ENCODE data around the gene MTHFD1L. TPM values are rescaled to one million over a fixed set of nuclear protein-coding genes. Genes with fewer than 3 reads are reported as not detected.
"Not testable (repeated sequence)": the region's sequence is repeated elsewhere in the genome, so short reads cannot be mapped to it uniquely, and the experiment has no call there.

Gene MTHFD1L
- total and polyA plus RNA-seq, 4 donors, result 7.6 to 34.9 (median 11.0) TPM

DNA sequence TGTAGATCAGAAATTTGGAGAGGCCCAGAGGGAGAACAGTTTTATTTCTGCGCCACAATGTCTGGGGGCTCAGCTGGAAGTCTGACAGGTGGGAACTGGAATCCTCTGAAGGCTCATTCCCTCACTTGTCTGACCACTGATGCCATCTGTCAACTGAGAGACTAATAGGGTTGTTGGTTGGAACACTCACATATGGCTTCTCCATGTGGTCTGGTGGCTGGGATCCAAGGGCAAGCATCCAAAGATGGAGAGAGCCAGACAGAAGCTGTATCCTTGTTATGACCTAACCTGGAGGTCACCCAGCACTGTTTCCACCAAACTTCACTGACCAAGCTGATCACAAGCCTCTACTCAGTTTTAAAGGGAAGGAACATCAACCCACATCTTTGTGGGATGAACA lies 256.4 kb downstream of the MTHFD1L start:
- Histone ChIP-seq H3K4me3 (no peak overlapping the region), H3K9me3 (ENCODE audit: control insufficient read depth in 4 of 4, insufficient read depth in 3 of 4, low read length in 3 of 4) (no peaks in the 10 kb centered on the region), H3K36me3 (ENCODE audit: control insufficient read depth in 4 of 4, insufficient read depth in 4 of 4, low read length in 4 of 4) (no peaks in the 10 kb centered on the region), H3K9ac (ENCODE audit: insufficient read depth in 1 of 2, low read length in 2 of 2) (no peak overlapping the region), H3K4me1 (ENCODE audit: control insufficient read depth in 5 of 5, insufficient read depth in 5 of 5, low read length in 5 of 5) (peaks cover 0 to 5% (median 0%) of the 10 kb centered on the region in 5 donors), H3K27ac (ENCODE audit: low read depth in 1 of 2, low read length in 1 of 2) (no peak overlapping the region), H3K27me3 (ENCODE audit: control insufficient read depth in 3 of 3, insufficient read depth in 3 of 3, low read length in 2 of 3) (no peaks in the 10 kb centered on the region)
- ATAC-seq (ENCODE audit: insufficient read depth, low FRiP score), result no peak
- WGBS, 2 donors, result 86 to 100% methylated on average over 1 of the region's 1 CpG
- DNase-seq, result peak; percentile 34 to 64 (median 61)
- TF ChIP-seq, protein P1, sequence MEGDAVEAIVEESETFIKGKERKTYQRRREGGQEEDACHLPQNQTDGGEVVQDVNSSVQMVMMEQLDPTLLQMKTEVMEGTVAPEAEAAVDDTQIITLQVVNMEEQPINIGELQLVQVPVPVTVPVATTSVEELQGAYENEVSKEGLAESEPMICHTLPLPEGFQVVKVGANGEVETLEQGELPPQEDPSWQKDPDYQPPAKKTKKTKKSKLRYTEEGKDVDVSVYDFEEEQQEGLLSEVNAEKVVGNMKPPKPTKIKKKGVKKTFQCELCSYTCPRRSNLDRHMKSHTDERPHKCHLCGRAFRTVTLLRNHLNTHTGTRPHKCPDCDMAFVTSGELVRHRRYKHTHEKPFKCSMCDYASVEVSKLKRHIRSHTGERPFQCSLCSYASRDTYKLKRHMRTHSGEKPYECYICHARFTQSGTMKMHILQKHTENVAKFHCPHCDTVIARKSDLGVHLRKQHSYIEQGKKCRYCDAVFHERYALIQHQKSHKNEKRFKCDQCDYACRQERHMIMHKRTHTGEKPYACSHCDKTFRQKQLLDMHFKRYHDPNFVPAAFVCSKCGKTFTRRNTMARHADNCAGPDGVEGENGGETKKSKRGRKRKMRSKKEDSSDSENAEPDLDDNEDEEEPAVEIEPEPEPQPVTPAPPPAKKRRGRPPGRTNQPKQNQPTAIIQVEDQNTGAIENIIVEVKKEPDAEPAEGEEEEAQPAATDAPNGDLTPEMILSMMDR (IDR thresholded peaks at IDR 0.05; ENCODE audit: control extremely low read depth, extremely low read depth), result no peak

DNA sequence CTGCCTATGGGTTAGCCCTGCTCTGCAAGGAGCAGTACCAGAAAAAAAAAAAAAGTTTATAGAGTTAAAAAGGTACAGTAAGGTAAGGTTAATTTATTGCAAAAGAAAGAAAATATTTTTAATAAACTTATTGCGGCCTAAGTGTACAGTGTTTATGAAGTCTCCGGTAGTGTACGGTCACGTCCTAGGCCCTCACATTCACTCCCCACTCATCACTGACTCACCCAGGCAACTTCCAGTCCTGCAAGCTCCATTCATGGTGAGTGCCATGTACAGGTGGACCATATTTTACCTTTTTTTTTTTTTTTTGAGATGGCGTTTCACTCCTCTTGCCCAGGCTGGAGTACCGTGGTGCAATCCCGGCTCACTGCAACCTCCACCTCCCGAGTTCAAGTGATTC lies 258.1 kb downstream of the MTHFD1L start:
- ATAC-seq (ENCODE audit: insufficient read depth, low FRiP score), result not testable (repeated sequence)
- 96 to 98% methylated on average over 8 of the region's 8 CpGs for WGBS, 2 donors

GRCh38 chr6:151125242-151125641 lies 259.7 kb downstream of the MTHFD1L start:
- DNase-seq; H3K4me1 ChIP-seq (ENCODE audit: control insufficient read depth in 5 of 5, insufficient read depth in 5 of 5, low read length in 5 of 5); H3K4me3 ChIP-seq; H3K9ac ChIP-seq (ENCODE audit: insufficient read depth in 1 of 2, low read length in 2 of 2); H3K9me3 ChIP-seq (ENCODE audit: control insufficient read depth in 4 of 4, insufficient read depth in 3 of 4, low read length in 3 of 4); H3K27me3 ChIP-seq (ENCODE audit: control insufficient read depth in 3 of 3, insufficient read depth in 3 of 3, low read length in 2 of 3); H3K27ac ChIP-seq (ENCODE audit: low read depth in 1 of 2, low read length in 1 of 2); H3K36me3 ChIP-seq (ENCODE audit: control insufficient read depth in 4 of 4, insufficient read depth in 4 of 4, low read length in 4 of 4); ATAC-seq (ENCODE audit: insufficient read depth, low FRiP score): not testable (repeated sequence)
- 42 to 58% methylated on average over 2 of the region's 2 CpGs for WGBS, 2 donors

More for the DNA sequence above, 258.1 kb downstream of the MTHFD1L start:
- not testable (repeated sequence) for H3K9me3 ChIP-seq (ENCODE audit: control insufficient read depth in 4 of 4, insufficient read depth in 3 of 4, low read length in 3 of 4); DNase-seq; H3K4me1 ChIP-seq (ENCODE audit: control insufficient read depth in 5 of 5, insufficient read depth in 5 of 5, low read length in 5 of 5); H3K27me3 ChIP-seq (ENCODE audit: control insufficient read depth in 3 of 3, insufficient read depth in 3 of 3, low read length in 2 of 3); H3K27ac ChIP-seq (ENCODE audit: low read depth in 1 of 2, low read length in 1 of 2); H3K4me3 ChIP-seq; H3K36me3 ChIP-seq (ENCODE audit: control insufficient read depth in 4 of 4, insufficient read depth in 4 of 4, low read length in 4 of 4); H3K9ac ChIP-seq (ENCODE audit: insufficient read depth in 1 of 2, low read length in 2 of 2)

DNA sequence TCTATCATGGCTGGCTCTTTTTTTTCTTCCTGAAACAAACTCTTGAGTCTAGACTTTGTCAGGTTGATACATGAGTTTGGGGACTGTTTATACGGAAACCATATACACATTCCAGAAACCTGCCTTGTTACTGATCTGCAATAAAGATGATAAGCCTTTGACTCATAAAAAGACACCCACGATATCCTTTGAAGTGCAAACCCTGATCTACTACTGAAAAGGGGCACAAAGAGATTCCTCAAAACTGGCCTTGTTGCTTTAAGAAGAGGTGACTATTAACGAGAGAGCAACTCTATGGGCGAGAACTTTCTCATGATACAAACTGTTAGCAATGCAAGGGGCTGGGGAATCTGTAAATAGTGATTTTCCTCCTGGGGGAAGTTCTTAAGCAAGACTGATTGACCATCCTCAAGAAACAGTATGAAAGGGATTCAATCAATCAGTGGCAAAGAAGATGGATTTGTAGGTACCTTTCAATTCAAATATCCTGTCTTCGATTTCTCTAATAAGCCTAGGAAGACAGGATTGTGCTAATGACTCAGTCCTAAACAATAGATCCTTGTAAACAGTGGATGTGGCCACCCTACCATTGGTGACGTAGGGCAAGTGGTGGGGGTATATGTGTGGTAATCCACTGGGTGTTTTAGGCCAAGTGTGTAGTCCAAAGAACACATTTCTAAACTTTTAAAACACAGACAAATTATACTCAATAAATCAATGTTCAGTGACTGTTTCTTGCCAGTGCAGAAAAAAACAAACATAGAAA lies 260.3 kb downstream of the MTHFD1L start:
- not testable (repeated sequence) for H3K27ac ChIP-seq (ENCODE audit: low read depth in 1 of 2, low read length in 1 of 2); H3K4me3 ChIP-seq; H3K9ac ChIP-seq (ENCODE audit: insufficient read depth in 1 of 2, low read length in 2 of 2); H3K36me3 ChIP-seq (ENCODE audit: control insufficient read depth in 4 of 4, insufficient read depth in 4 of 4, low read length in 4 of 4); H3K4me1 ChIP-seq (ENCODE audit: control insufficient read depth in 5 of 5, insufficient read depth in 5 of 5, low read length in 5 of 5); ATAC-seq (ENCODE audit: insufficient read depth, low FRiP score); H3K27me3 ChIP-seq (ENCODE audit: control insufficient read depth in 3 of 3, insufficient read depth in 3 of 3, low read length in 2 of 3); H3K9me3 ChIP-seq (ENCODE audit: control insufficient read depth in 4 of 4, insufficient read depth in 3 of 4, low read length in 3 of 4)
- DNase-seq, result peak in 1 of 3 donors; percentile 12
- WGBS, 2 donors, result 61 to 67% methylated on average over 6 of the region's 6 CpGs

DNA sequence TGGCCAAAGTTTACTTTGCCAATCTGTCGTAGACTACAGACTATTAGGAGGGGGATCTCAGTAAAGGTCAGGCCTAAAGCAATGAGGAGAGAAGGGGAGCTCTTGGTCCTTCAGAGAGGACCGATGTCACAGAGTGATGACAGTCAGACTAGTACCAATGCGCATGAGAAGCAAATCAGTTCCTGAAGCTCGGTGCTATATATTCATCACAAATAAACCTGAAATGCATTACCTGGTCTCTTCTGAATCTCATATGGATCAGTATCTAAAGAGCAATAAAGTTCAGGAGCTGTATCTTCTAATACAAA lies 260.9 kb downstream of the MTHFD1L start:
- 93 to 94% methylated on average over 4 of the region's 4 CpGs for WGBS, 2 donors
- H3K4me1 ChIP-seq (ENCODE audit: control insufficient read depth in 5 of 5, insufficient read depth in 5 of 5, low read length in 5 of 5), result peaks cover 0 to 11% (median 0%) of the 10 kb centered on the region in 5 donors
- H3K9ac ChIP-seq (ENCODE audit: insufficient read depth in 1 of 2, low read length in 2 of 2); H3K27me3 ChIP-seq (ENCODE audit: control insufficient read depth in 3 of 3, insufficient read depth in 3 of 3, low read length in 2 of 3); ATAC-seq (ENCODE audit: insufficient read depth, low FRiP score); H3K4me3 ChIP-seq; H3K27ac ChIP-seq (ENCODE audit: low read depth in 1 of 2, low read length in 1 of 2); DNase-seq; H3K9me3 ChIP-seq (ENCODE audit: control insufficient read depth in 4 of 4, insufficient read depth in 3 of 4, low read length in 3 of 4); H3K36me3 ChIP-seq (ENCODE audit: control insufficient read depth in 4 of 4, insufficient read depth in 4 of 4, low read length in 4 of 4): not testable (repeated sequence)

DNA sequence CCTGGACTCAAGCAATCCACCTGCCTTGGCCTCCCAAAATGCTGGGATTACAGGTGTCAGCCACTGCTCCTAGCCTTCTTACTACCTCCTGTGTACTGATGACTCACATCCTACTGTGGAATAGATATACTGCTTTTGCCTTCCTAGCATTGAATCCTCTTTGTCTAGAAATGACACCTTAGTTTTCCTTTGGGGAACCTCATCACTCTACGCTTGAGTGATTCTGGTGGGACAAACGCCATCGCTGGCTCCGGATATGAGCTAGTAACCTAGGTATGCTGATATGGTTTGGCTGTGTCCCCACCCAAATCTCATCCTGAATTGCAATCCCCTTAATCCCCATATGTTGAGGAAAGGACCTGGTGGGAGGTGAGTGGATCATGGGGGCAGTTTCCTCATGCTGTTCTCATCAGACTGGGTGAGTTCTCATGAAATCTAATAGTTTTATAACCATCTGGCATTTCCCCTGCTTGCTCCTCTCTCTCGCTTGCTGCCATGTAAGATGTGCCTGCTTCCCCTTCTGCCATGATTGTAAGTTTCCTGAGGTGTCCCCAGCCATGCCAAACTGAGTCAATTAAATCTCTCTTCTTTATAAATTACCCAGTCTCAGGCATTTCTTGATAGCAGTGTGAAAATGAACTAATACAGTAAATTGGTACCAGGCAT lies 261.8 kb downstream of the MTHFD1L start:
- H3K36me3 ChIP-seq (ENCODE audit: control insufficient read depth in 4 of 4, insufficient read depth in 4 of 4, low read length in 4 of 4); ATAC-seq (ENCODE audit: insufficient read depth, low FRiP score); H3K9me3 ChIP-seq (ENCODE audit: control insufficient read depth in 4 of 4, insufficient read depth in 3 of 4, low read length in 3 of 4); H3K27me3 ChIP-seq (ENCODE audit: control insufficient read depth in 3 of 3, insufficient read depth in 3 of 3, low read length in 2 of 3); H3K4me3 ChIP-seq; H3K27ac ChIP-seq (ENCODE audit: low read depth in 1 of 2, low read length in 1 of 2); DNase-seq; H3K9ac ChIP-seq (ENCODE audit: insufficient read depth in 1 of 2, low read length in 2 of 2): not testable (repeated sequence)
- peaks cover 0 to 15% (median 0%) of the 10 kb centered on the region in 5 donors for H3K4me1 ChIP-seq (ENCODE audit: control insufficient read depth in 5 of 5, insufficient read depth in 5 of 5, low read length in 5 of 5)
- WGBS, 2 donors, result 96 to 97% methylated on average over 5 of the region's 5 CpGs
